K562 (cell line): ENCODE results near the gene SLC39A3. TPM values are rescaled to one million over a fixed set of nuclear protein-coding genes. Genes with fewer than 3 reads are reported as not detected.

Experiments used
- ATF2 ChIP-seq: sonication (generic); formaldehyde crosslinking; IDR thresholded peaks from 2 replicates; pipeline ENCODE4 v1.8.1; 2022; ENCODE audit warnings: missing genetic modification reagents
- BRD4 ChIP-seq: fragments of 200-600 bp; sonication (generic); IDR thresholded peaks from 2 replicates; pipeline ENCODE4 v1.6.1; 2017; ENCODE audit warnings: inconsistent platforms
- CBX1 ChIP-seq: sonication (generic); IDR thresholded peaks from 2 replicates; pipeline ENCODE4 v1.6.1; 2016; ENCODE audit warnings: antibody characterized with exemption, low read depth, mild to moderate bottlenecking
- CREBBP ChIP-seq: IDR thresholded peaks from one replicate; pipeline ENCODE4 v1.6.1; 2012; ENCODE audit warnings: low read depth, mild to moderate bottlenecking, control low read depth, inconsistent platforms, low read length
- EWSR1 ChIP-seq: fragments of 450-650 bp; IDR thresholded peaks from 2 replicates; pipeline ENCODE4 v1.6.1; 2018; ENCODE audit warnings: borderline replicate concordance, mild to moderate bottlenecking, low read depth, moderate library complexity; ENCODE audit not compliant: partially characterized antibody
- GATAD2B ChIP-seq: fragments of 450-650 bp; IDR thresholded peaks from 2 replicates; pipeline ENCODE4 v1.6.1; 2017; ENCODE audit warnings: mild to moderate bottlenecking, borderline replicate concordance
- HDGF ChIP-seq: fragments of 450-650 bp; IDR thresholded peaks from 2 replicates; pipeline ENCODE4 v1.6.1; 2016
- HOMEZ ChIP-seq: fragments of 250-450 bp; sonication (Bioruptor Pico); IDR thresholded peaks from 2 replicates; pipeline ENCODE4 v1.4.0; 2020; ENCODE audit warnings: mild to moderate bottlenecking, moderate library complexity
- HSF4 ChIP-seq: fragments of 250-450 bp; sonication (Bioruptor Pico); IDR thresholded peaks from 2 replicates; pipeline ENCODE4 v2.1.2; 2022; ENCODE audit warnings: mild to moderate bottlenecking, moderate library complexity, borderline replicate concordance
- IRF9 ChIP-seq: fragments of 450-650 bp; IDR thresholded peaks from 2 replicates; pipeline ENCODE4 v1.6.1; 2016; ENCODE audit warnings: missing biosample characterization, missing genetic modification characterization
- LCOR ChIP-seq: sonication (generic); formaldehyde crosslinking; IDR thresholded peaks from 2 replicates; pipeline ENCODE4 v1.8.0; 2022; ENCODE audit warnings: mild to moderate bottlenecking, missing genetic modification reagents
- MAFK ChIP-seq: IDR thresholded peaks from 2 replicates; pipeline ENCODE4 v1.6.1; 2011; ENCODE audit warnings: low read length, improper control_type of control experiment
- MBD1 ChIP-seq: fragments of 250-450 bp; sonication (Bioruptor Pico); IDR thresholded peaks from 2 replicates; pipeline ENCODE4 v1.8.0; 2022; ENCODE audit warnings: inconsistent platforms
- MTA3 ChIP-seq: fragments of 450-650 bp; formaldehyde crosslinking; IDR thresholded peaks from 2 replicates; pipeline ENCODE4 v1.6.1; 2017; ENCODE audit warnings: mild to moderate bottlenecking, borderline replicate concordance
- NONO ChIP-seq, 2 experiments: fragments of 200-400 bp in 1 of 2; fragments of 450-650 bp in 1 of 2; formaldehyde crosslinking in 1 of 2; IDR thresholded peaks; 2 replicates each; pipeline ENCODE4 v1.6.1; 2017; ENCODE audit warnings: low read depth in 2 of 2, mild to moderate bottlenecking in 2 of 2, moderate library complexity in 2 of 2, low read length in 1 of 2
- PTRF ChIP-seq: fragments of 450-650 bp; IDR thresholded peaks from 2 replicates; pipeline ENCODE4 v1.6.1; 2016; ENCODE audit warnings: mild to moderate bottlenecking, missing genetic modification characterization, missing compliant biosample characterization
- RFX1 ChIP-seq: fragments of 450-650 bp; IDR thresholded peaks from 2 replicates; pipeline ENCODE4 v1.6.1; 2016; ENCODE audit warnings: mild to moderate bottlenecking, moderate library complexity
- SMAD1 ChIP-seq: fragments of 150-350 bp; IDR thresholded peaks from 2 replicates; pipeline ENCODE4 v1.6.1; 2014; ENCODE audit warnings: low read length, low read depth; ENCODE audit not compliant: partially characterized antibody
- TAF9B ChIP-seq: fragments of 450-650 bp; IDR thresholded peaks from 2 replicates; pipeline ENCODE4 v1.6.1; 2018; ENCODE audit warnings: mild to moderate bottlenecking; ENCODE audit not compliant: partially characterized antibody
- XRCC4 ChIP-seq: IDR thresholded peaks from one replicate; pipeline ENCODE4 v1.6.1; 2011; ENCODE audit not compliant: insufficient read depth, insufficient read length; ENCODE audit errors: extremely low read depth
- YBX1 ChIP-seq: fragments of 450-650 bp; IDR thresholded peaks from 2 replicates; pipeline ENCODE4 v1.7.1; 2016; ENCODE audit warnings: mild to moderate bottlenecking
- ZNF444 ChIP-seq: fragments of 250-450 bp; sonication (Bioruptor Pico); IDR thresholded peaks from 2 replicates; pipeline ENCODE4 v1.4.0; 2020; ENCODE audit warnings: mild to moderate bottlenecking, moderate library complexity
- ZNF76 ChIP-seq: fragments of 250-450 bp; sonication (Bioruptor Pico); IDR thresholded peaks from 2 replicates; pipeline ENCODE4 v1.4.0; 2020; ENCODE audit warnings: mild to moderate bottlenecking, moderate library complexity, borderline replicate concordance
- ZNF77 ChIP-seq: fragments of 250-450 bp; sonication (Bioruptor Pico); IDR thresholded peaks from 2 replicates; pipeline ENCODE4 v1.5.0; 2020
- ZNF780A ChIP-seq: fragments of 250-450 bp; sonication (Bioruptor Pico); IDR thresholded peaks from 2 replicates; pipeline ENCODE4 v1.5.0; 2021; ENCODE audit warnings: mild to moderate bottlenecking
- polyA plus RNA-seq, 8 experiments: library from polyadenylated mRNA; depleted of rRNA in 4 of 8; stranded (reverse) in 5 of 8; unstranded in 3 of 8; fragments of >200 nt; fragmentation: Nextera tagmentation in 2 of 8; fragmentation: Illumina TruSeq in 1 of 8; extraction: Ambion mirVana in 2 of 8; extraction: Trizol in 1 of 8; gene quantifications; 2 replicates each; pipeline versions ENCODE4 v1.2.1 to v1.2.3, GENCODE V29; 2011 to 2014; ENCODE audit warnings: inconsistent platforms in 1 of 8, missing spikeins in 1 of 8
- total RNA-seq, 7 experiments: library from RNA; depleted of rRNA in 6 of 7; stranded (reverse); fragments of >200 nt in 6 of 7; fragmentation: Illumina TruSeq in 2 of 7; extraction: Trizol in 2 of 7; gene quantifications; 2 replicates each; pipeline versions ENCODE4 v1.2.1 to v1.2.3, GENCODE V29; 2011 to 2021; ENCODE audit warnings: low replicate concordance in 1 of 7

Gene SLC39A3
- total and polyA plus RNA-seq, 9 of the 15 experiments (the other 6 are each of a cell fraction or from before 2014, with no cell fraction given), result 2.3 to 215 (median 127) TPM

- no peak for TF ChIP-seq ZNF76 (CRISPR knock-in tag)
- no peak for TF ChIP-seq ZNF77
- TF ChIP-seq GATAD2B, result no peak
- no peak for TF ChIP-seq ZNF780A (CRISPR knock-in tag)
- TF ChIP-seq ZNF444, result no peak
- TF ChIP-seq NONO (IDR thresholded peaks at IDR 0.05; ENCODE audit: low read depth in 2 of 2, low read length in 1 of 2), result peak in 1 of 2 experiments; percentile 37; a peak in 1 of 4 replicates
- TF ChIP-seq HSF4 (CRISPR knock-in tag), result no peak
- TF ChIP-seq IRF9 (tag), result 0 out of 2 replicates have a peak, but pooled peaks have one; percentile 58
- TF ChIP-seq MTA3, result peak; percentile 65; the same call in 1 of the 2 replicates
- TF ChIP-seq EWSR1, result no peak
- TF ChIP-seq MBD1 (CRISPR knock-in tag), result no peak
- TF ChIP-seq TAF9B, result no peak
- no peak for TF ChIP-seq YBX1
- no peak for TF ChIP-seq CREBBP
- TF ChIP-seq SMAD1, result no peak
- no peak for TF ChIP-seq PTRF (tag)
- peak; percentile 87 for TF ChIP-seq ATF2 (CRISPR knock-in tag)
- no peak for TF ChIP-seq MAFK
- TF ChIP-seq RFX1, result peak; percentile 98
- TF ChIP-seq BRD4, result no peak
- TF ChIP-seq HOMEZ, result no peak
- TF ChIP-seq XRCC4, result no peak
- peak; percentile 99 for TF ChIP-seq LCOR (CRISPR knock-in tag)
- no peak for TF ChIP-seq HDGF
- TF ChIP-seq CBX1, result peak; percentile 79; the same call in 1 of the 2 replicates
Measured at GRCh38 chr19:2782936-2783780, 43.3 kb upstream of the SLC39A3 start, which contains the start of gene SGTA (continued).
